Measurements from ENCODE around the gene DNAJB14.

GRCh38 chr4:99960648-99961047 is 14.2 kb upstream of the DNAJB14 start:
- no peak for TF ChIP-seq REST (IDR thresholded peaks at IDR 0.05; ENCODE audit: insufficient replicate concordance, low read depth)
- no peak for TF ChIP-seq CTCF (IDR thresholded peaks at IDR 0.05; ENCODE audit: insufficient read depth, low read length)
- TF ChIP-seq GABPA (IDR thresholded peaks at IDR 0.05; ENCODE audit: low read depth): no peak
- no peak for TF ChIP-seq POLR2AphosphoS5 (IDR thresholded peaks at IDR 0.05; ENCODE audit: low read depth)
- TF ChIP-seq SPI1 (IDR thresholded peaks at IDR 0.05; ENCODE audit: borderline replicate concordance, low read depth): no peak
